Urothelium cell line (cell line): ENCODE measurements around the gene TVP23C.

ENCODE experiments used
- DNase-seq: peaks from one replicate; pipeline ENCODE4 v3.0.0; 2011; ENCODE audit warnings: low spot score, mixed read lengths
- FAIRE-seq: peaks from 2 replicates; lab custom pipeline; 2011; peaks lifted over from hg19 to GRCh38; lab: Jason Lieb, UNC

Gene TVP23C

GRCh38 chr17:15466131-15466530 is 97.2 kb downstream of the TVP23C start:
- FAIRE-seq (no peak), DNase-seq (no peak)

GRCh38 chr17:15465045-15465701 is 98.1 kb downstream of the TVP23C start:
- FAIRE-seq (peak; percentile 93), DNase-seq (no peak)

GRCh38 chr17:15464231-15464985 is 98.9 kb downstream of the TVP23C start:
- no peak for FAIRE-seq
- no peak for DNase-seq

GRCh38 chr17:15462976-15463772 is 100.1 kb downstream of the TVP23C start:
- no peak for FAIRE-seq
- peak; percentile 70 for DNase-seq

- no peak for FAIRE-seq
- DNase-seq: no peak
Observed at GRCh38 chr17:15457723-15458094, 105.6 kb downstream of the TVP23C start.

- FAIRE-seq (no peak), DNase-seq (peak; percentile 70)
Observed at GRCh38 chr17:15456972-15457722, 106.1 kb downstream of the TVP23C start.

DNA sequence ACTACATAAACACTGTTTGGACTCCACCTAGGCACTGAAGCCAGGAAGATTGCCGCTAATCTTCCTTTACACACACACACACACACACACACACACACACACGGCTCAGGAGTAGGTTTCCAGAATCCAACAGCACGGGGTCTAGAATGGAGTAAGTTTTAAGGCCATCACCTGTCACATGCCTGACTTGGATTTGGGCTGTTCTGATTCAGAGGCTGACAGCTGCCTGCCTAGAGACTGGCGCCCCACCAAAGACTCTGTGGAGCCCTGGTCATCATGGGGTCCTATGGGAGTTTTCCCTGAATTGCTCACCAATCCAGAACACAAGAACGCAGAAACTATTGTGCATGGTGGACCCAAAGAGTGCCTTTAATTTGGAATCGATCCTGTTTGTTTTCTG is 106.8 kb downstream of the TVP23C start:
- FAIRE-seq (no peak), DNase-seq (no peak)

DNA sequence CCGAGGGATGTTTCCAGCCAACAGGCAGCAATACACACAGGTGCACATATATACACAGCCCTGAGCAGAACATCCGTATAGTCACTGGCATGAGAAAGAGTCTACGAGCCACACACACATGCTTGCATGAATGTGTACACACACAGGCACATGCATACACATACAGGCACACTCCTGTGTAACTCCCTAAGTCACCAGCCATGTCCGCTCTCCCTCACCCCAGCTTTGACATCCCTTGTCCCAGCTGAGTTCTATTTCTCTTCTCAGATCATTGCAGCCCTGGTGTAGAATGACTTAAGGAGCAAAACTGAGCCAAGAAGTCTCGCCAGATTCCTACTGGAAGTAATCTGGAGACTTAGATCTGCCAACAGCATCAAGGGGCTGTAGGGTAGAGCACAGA is 108.9 kb downstream of the TVP23C start:
- no peak for FAIRE-seq
- DNase-seq: no peak

DNA sequence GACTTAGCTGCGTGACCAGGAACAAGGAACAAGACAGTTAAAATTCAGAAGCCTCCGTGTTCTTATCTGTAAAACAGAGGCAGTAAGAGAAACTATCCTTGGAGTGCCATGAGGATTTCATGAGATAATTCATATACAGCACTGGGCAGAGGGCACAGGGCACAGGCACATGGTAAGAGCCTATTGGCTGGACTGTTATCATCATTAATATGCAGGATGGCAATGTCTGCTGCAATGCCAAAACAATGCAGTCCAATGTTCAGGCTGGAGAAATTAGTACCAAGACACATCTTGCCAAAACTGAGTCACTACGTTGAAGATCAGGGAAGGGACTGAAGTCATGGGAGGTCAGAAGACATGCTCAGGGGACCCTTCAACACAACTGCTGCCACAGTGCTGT is 109.5 kb downstream of the TVP23C start:
- no peak for FAIRE-seq

GRCh38 chr17:15453246-15453645 is 110.0 kb downstream of the TVP23C start:
- FAIRE-seq (no peak), DNase-seq (no peak)

More for the DNA sequence above, 109.5 kb downstream of the TVP23C start:
- no peak for DNase-seq

DNA sequence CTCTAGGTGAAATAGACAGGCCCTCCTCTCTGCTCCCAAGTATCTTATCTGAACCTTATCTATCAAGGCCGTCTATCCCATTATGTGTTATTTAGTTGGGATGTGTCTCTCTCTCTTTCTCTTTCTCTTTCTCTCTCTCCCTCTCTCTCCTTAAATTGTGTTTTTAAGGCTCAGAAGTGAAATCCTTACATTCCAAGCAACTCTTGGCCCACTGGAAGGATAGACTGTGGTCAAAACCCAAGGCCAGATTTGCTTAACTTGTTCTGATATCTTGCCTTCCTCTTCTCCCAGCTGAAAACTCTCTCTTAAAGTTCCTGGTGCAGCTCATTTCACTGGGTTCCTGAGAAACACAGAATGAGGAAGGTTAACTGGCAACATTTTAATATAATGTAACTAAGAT is 110.5 kb downstream of the TVP23C start:
- FAIRE-seq: no peak
- DNase-seq: no peak
